Measurements from ENCODE around the gene FSTL5.
"Not testable (repeated sequence)": the region's sequence is repeated elsewhere in the genome, so short reads cannot be mapped to it uniquely, and the experiment has no call there.

FSTL5 gene

DNA sequence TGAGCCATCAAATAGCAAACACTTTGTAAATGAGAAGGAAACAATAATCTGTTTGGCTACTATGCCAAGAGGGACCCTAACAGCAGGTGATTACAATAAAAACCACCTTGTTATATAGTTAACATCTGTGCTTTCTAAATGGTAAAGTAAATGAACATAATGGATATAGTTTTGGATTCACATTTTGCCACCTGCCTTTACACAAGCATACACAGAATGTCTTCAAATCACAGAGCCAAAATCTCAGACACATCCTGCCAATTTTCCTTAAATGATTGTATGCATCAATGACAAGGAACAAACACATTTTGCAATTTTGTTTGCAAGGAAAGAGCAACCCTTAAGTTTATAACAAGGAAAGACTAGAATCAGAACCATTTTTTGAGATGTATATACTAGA, 334.2 kb downstream of the FSTL5 start:
- no peak for DNase-seq (ENCODE audit: low spot score)

- no peak for DNase-seq (ENCODE audit: low spot score)
Measured at GRCh38 chr4:161828061-161828460, 335.7 kb downstream of the FSTL5 start.

DNA sequence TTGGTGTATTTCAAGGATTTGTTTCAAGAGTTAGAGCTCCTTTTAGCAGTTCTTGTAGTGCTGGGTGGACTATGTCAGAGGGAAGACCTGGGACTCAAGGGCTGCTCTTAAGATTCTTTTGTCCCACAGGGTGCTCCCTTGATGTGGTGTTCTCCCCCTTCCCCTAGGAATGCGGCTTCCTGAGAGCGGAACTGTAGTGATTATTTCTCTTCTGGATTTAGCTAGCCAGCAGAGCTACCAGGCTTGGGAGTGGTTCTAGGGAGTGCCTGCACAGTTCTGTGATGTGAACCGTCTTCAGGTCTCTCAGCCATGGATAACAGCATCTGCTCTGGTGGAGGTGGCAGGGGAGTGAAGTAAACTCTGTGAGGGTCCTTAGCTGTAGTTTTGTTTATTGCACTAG, 336.8 kb downstream of the FSTL5 start:
- no peak for DNase-seq (ENCODE audit: low spot score)

DNA sequence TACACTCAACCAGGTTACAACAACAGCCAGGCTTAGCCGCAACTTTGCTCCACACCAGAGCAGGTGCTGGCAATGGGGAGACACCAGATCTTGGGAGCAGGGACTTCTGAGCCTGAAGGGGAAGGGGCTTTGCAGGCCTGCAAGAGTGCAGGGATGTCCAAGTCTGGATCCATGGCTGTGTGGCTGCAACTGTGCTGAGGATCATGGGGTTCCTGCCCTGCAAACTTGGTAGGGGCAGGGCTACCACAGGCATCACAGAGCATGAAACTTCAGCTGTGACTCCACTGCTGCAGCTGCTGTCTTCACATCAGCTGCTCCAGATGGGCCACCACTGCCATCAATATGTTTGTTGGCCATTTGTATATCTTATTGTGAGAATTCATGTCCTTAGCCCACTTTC, 340.4 kb downstream of the FSTL5 start:
- DNase-seq (ENCODE audit: low spot score), result no peak

GRCh38 chr4:161822174-161822573, 341.6 kb downstream of the FSTL5 start:
- DNase-seq (ENCODE audit: low spot score), result no peak

GRCh38 chr4:161817914-161818313, 345.9 kb downstream of the FSTL5 start:
- DNase-seq (ENCODE audit: low spot score), result no peak

- DNase-seq (ENCODE audit: low spot score), result no peak
Measured at GRCh38 chr4:161816958-161817357, 346.8 kb downstream of the FSTL5 start.

- DNase-seq (ENCODE audit: low spot score), result no peak
Measured at GRCh38 chr4:161815841-161816240, 348.0 kb downstream of the FSTL5 start.

- DNase-seq (ENCODE audit: low spot score), result no peak
Measured at GRCh38 chr4:161813889-161814288, 349.9 kb downstream of the FSTL5 start.

- DNase-seq (ENCODE audit: low spot score), result no peak
Measured at GRCh38 chr4:161813389-161813788, 350.4 kb downstream of the FSTL5 start.

DNA sequence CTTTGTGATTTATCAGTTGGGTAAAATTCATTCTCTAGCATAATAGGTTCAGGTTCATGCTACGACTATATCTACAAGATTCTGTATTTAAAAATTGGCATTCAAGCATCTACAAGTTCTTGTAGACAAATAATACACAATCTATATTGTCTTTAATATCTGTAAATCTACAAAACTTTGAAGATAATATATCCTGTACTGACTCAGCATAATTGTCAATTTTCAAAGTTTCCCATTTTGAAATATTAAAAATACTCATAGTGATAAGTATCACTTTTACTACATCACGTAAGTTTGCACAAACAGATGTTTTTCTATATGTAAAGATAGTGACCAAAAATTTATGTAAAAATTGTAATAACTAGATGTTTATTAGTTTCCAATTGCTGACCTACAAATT, 360.6 kb downstream of the FSTL5 start:
- DNase-seq (ENCODE audit: low spot score), result no peak

DNA sequence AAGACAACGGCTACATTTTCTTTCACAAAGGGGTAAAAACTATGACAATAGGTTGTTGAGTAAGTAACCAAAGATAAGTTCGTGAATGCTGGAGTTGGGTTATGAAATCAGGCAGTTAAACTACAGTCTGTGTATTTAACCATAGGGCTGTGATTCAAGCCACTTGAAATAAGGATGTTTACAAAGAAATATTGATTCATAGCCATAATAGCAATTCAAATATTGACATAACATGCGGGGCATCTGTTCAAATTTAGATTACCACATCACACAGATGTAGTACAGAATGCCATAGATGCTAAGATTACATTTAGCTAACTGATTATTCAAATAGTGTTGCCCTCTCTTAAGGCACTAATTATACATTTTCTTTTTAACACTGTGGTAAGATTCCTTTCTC, 364.1 kb downstream of the FSTL5 start:
- no peak for DNase-seq (ENCODE audit: low spot score)

DNA sequence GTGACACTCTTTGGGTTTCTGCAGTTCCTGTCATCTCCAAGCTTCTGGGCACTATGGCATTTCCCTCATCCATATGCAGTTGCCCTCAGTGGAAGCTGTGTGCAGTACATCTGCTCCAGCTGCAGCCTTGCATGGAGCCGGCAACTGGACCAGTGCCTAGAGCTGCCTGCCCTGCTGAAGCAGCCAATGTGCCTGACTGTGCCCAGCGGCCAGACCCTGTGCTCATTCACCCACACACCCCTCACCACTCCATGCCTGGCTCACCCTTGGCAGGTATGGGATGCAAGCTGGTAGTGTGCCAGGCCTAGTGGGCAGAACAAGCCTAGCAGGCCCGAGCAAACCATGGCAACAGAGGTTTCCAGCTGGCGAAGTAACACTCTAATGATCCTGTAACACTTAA, 370.8 kb downstream of the FSTL5 start:
- DNase-seq (ENCODE audit: low spot score), result no peak

GRCh38 chr4:161791796-161792556, 371.8 kb downstream of the FSTL5 start:
- DNase-seq (ENCODE audit: low spot score), result no peak

DNA sequence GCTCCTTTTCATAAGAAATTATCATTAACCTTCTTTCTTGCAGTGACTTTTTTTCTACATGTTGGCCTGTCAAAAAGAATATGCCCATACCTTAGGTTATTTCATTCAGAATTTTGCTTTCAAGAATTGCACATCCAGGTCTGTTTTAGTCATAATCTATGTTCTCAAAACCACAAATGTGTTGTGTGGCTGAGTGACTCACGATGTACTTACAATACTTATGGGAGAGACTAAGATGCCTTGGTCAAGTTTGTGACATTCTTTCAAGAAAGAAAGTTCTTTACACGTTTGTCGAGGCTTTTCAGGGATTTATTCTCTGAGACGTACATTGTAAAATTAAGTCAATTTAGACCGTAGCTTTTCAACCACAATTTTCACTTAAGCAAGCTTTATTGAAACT, 396.7 kb downstream of the FSTL5 start:
- DNase-seq (ENCODE audit: low spot score), result no peak

DNA sequence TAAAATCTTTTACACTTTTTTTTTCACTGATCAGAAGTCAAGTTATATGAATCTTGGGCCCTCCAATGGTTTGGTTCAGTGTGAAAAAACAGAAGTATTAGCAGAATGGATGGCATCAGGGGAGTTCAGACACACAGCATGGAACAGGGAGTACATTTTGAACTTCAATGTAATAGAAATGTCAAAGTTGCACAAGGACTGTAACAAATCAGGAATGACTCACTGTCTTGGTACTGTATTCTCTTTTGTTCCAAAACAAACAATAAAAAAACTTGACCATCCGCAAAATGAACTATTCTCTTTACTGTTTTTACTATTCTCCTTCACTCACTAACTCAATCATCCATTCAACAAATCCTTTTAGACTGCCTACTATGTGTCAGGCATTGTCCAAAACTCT, 401.0 kb downstream of the FSTL5 start:
- no peak for DNase-seq (ENCODE audit: low spot score)

DNA sequence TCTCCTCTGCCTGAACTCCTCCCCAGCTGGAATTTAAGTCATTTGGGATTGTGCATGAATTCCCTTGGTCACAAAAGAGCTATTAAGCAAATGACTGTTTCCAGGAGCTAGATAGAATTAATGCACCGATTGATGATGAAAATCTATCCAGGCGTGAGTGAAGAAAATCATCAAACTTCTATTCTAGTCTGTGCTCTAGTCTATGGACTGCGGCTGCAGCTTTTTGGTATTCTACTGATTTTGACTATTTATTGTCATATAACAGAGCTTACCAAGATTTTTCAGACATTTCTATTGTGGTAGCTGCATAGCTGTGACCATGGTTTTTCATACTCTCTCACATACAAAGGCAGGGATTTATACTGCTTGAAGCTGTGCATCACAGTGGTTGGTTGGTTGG, 403.8 kb downstream of the FSTL5 start:
- DNase-seq (ENCODE audit: low spot score), result no peak

DNA sequence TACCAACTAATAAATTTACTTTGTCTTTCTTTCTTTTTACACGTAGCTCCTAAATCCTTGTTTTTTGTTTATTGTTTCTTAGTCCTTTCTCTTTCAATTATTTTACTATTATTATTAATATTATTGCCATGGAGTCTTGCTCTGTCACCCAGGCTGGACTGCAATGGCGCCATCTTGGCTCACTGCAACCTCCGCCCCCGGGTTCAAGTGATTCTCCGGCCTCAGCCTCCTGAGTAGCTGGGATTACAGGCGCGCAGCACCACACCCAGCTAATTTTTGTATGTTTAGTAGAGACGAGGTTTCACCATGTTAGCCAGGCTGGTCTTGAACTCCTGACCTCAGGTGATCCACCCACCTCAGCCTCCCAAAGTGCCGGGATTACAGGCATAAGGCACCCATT, 405.4 kb downstream of the FSTL5 start:
- not testable (repeated sequence) for DNase-seq (ENCODE audit: low spot score)

DNA sequence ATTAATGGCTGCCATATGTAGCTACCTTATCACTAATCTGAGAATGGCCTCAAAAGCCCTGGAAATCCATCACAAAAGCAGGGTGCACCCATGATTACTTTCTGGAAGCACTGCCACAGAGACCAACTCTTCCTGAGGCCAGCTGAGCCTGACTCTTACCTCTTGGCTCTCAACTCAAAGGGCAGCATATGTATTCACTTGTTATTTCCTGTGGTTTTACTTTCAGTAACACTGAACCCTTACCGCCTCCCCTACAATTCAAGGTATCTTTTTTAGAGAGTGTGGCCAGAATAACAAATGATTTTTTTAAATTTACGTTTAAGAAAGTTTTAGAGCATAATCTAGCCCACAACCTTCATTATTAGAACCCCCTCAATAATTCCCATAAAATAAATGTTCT, 434.9 kb downstream of the FSTL5 start:
- no peak for DNase-seq (ENCODE audit: low spot score)

GRCh38 chr4:161721947-161722346, 441.9 kb downstream of the FSTL5 start:
- DNase-seq (ENCODE audit: low spot score), result no peak

- DNase-seq (ENCODE audit: low spot score), result no peak
Measured at GRCh38 chr4:161717084-161717483, 446.7 kb downstream of the FSTL5 start.

- no peak for DNase-seq (ENCODE audit: low spot score)
Measured at GRCh38 chr4:161714931-161715330, 448.9 kb downstream of the FSTL5 start.

GRCh38 chr4:161714022-161714751, 449.6 kb downstream of the FSTL5 start:
- DNase-seq (ENCODE audit: low spot score), result no peak

GRCh38 chr4:161704653-161705052, 459.1 kb downstream of the FSTL5 start:
- DNase-seq (ENCODE audit: low spot score), result no peak
